Measurements from ENCODE around the gene MEIOC.

DNA sequence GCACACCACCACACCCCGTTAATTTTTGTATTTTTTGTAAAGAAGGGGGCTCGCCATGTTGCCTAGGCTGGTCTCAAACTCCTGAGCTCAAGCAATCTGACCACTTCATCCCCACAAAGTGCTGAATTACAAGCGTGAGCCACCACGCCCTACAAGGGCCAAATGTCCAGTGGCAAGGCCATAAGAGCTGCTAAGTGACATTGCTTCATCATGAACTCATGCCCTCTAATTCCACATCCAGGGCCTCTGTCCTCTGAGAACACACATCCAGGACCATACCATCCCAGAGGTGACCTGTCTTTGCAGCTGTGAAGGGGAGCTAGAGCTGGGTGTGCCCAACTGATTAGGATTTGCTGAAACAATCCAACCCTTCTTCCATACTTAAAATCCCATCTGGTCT is 25.6 kb upstream of the MEIOC start:
- TF ChIP-seq EP300 (IDR thresholded peaks at IDR 0.05; ENCODE audit: borderline replicate concordance) (no peak), MAX (IDR thresholded peaks at IDR 0.05) (no peak)
